RWPE2 (cell line): Measurements from ENCODE around the gene WNT3A.

Source experiments
- ATAC-seq: fragments of 200-7000 bp; cut with Tn5 transposase; 3 replicates; pipeline ENCODE4 v1.9.1; 2021; ENCODE audit warnings: low read depth
- DNase-seq: peaks from one replicate; pipeline ENCODE4 v3.0.0-alpha.2; 2020; ENCODE audit warnings: low spot score
- H3K27ac ChIP-seq: fragments of 450-650 bp; 2 replicates; pipeline ENCODE4 v1.5.1; 2017; ENCODE audit warnings: mild to moderate bottlenecking; ENCODE audit not compliant: poor library complexity, severe bottlenecking
- H3K27me3 ChIP-seq: fragments of 250-450 bp; sonication (Bioruptor Pico); 2 replicates; pipeline ENCODE4 v1.5.1; 2021; ENCODE audit warnings: mild to moderate bottlenecking, moderate library complexity; ENCODE audit not compliant: insufficient read depth, poor library complexity, severe bottlenecking
- H3K36me3 ChIP-seq: fragments of 250-450 bp; sonication (Bioruptor Pico); 2 replicates; pipeline ENCODE4 v1.5.1; 2020; ENCODE audit warnings: low read depth, mild to moderate bottlenecking, moderate library complexity
- H3K4me1 ChIP-seq: fragments of 250-450 bp; sonication (Bioruptor Pico); 2 replicates; pipeline ENCODE4 v1.5.1; 2021; ENCODE audit warnings: mild to moderate bottlenecking, moderate library complexity; ENCODE audit not compliant: insufficient read depth, poor library complexity, severe bottlenecking
- H3K4me3 ChIP-seq: fragments of 250-450 bp; sonication (Bioruptor Pico); 2 replicates; pipeline ENCODE4 v1.5.1; 2021; ENCODE audit warnings: mild to moderate bottlenecking, moderate library complexity; ENCODE audit not compliant: severe bottlenecking
- H3K9me3 ChIP-seq: fragments of 250-450 bp; sonication (Bioruptor Pico); 2 replicates; pipeline ENCODE4 v1.5.1; 2021; ENCODE audit warnings: mild to moderate bottlenecking, moderate library complexity; ENCODE audit not compliant: severe bottlenecking
- TF ChIP-seq, protein P1 (sequence below): fragments of 450-650 bp; IDR thresholded peaks from one replicate; pipeline ENCODE4 v1.5.1; 2017; ENCODE audit warnings: mild to moderate bottlenecking, moderate library complexity; ENCODE audit not compliant: poor library complexity, severe bottlenecking

WNT3A gene

DNA sequence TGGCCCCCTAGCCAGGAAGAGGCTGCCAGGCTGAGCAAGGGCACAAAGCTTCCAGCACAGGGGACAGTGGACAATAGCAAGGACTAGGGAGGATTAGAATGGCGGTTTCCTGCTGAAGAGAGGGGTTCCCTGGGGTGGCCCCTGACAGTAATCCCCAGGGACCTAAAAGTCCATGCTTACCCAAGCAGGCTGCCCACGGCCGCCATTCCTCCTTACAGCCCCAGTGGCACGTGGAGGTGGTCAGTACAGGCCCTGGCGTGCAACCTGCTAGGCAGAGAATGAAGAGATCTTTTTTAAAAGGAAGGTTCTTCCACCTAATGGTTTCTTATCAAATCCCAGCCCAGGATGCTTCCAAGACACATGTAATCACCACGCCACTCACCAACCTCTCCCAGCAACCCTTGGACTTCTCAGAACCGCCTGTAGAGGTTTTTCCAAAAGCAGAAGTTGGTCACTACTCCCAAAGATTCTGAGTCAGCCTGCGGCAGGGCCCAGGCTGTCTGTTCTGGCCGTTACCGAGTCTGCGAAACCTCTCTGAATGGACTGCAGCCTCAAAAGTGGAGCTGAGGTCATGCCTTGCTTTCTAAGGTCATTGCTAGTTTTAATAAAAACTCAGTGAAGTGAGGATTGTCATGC, 101.4 kb downstream of the WNT3A start:
- DNase-seq (no peak), ATAC-seq (no peak)
- Histone ChIP-seq H3K4me3 (peak overlapping the region; percentile 91), H3K4me1 (no peaks in the 10 kb centered on the region), H3K9me3 (no peaks in the 10 kb centered on the region), H3K27me3 (no peaks in the 10 kb centered on the region), H3K36me3 (no peaks in the 10 kb centered on the region), H3K27ac (no peak overlapping the region)
- TF ChIP-seq, protein P1, sequence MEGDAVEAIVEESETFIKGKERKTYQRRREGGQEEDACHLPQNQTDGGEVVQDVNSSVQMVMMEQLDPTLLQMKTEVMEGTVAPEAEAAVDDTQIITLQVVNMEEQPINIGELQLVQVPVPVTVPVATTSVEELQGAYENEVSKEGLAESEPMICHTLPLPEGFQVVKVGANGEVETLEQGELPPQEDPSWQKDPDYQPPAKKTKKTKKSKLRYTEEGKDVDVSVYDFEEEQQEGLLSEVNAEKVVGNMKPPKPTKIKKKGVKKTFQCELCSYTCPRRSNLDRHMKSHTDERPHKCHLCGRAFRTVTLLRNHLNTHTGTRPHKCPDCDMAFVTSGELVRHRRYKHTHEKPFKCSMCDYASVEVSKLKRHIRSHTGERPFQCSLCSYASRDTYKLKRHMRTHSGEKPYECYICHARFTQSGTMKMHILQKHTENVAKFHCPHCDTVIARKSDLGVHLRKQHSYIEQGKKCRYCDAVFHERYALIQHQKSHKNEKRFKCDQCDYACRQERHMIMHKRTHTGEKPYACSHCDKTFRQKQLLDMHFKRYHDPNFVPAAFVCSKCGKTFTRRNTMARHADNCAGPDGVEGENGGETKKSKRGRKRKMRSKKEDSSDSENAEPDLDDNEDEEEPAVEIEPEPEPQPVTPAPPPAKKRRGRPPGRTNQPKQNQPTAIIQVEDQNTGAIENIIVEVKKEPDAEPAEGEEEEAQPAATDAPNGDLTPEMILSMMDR = no peak

DNA sequence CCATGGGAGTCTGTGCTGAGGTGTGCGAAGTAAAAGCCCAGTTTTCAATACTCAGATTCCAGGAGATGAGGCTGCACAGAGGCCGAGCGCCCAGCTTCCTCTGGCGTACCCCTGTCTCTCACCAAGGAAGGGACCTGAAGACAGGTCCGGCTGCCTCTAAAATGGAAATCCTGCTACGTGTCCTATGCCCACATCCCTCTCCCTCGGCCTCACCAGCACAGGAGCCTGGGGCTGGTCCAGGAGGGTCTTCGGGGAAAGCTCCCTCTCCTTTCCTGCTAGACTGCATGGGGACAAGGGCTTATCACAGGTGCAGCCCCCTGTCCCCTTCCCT, 101.9 kb downstream of the WNT3A start:
- Histone ChIP-seq H3K4me3 (peak overlapping the region; percentile 91), H3K27ac (no peak overlapping the region), H3K27me3 (no peaks in the 10 kb centered on the region), H3K36me3 (no peaks in the 10 kb centered on the region), H3K9me3 (no peaks in the 10 kb centered on the region), H3K4me1 (no peaks in the 10 kb centered on the region)
- DNase-seq (no peak), ATAC-seq (no peak)
- TF ChIP-seq, protein P1 = no peak

DNA sequence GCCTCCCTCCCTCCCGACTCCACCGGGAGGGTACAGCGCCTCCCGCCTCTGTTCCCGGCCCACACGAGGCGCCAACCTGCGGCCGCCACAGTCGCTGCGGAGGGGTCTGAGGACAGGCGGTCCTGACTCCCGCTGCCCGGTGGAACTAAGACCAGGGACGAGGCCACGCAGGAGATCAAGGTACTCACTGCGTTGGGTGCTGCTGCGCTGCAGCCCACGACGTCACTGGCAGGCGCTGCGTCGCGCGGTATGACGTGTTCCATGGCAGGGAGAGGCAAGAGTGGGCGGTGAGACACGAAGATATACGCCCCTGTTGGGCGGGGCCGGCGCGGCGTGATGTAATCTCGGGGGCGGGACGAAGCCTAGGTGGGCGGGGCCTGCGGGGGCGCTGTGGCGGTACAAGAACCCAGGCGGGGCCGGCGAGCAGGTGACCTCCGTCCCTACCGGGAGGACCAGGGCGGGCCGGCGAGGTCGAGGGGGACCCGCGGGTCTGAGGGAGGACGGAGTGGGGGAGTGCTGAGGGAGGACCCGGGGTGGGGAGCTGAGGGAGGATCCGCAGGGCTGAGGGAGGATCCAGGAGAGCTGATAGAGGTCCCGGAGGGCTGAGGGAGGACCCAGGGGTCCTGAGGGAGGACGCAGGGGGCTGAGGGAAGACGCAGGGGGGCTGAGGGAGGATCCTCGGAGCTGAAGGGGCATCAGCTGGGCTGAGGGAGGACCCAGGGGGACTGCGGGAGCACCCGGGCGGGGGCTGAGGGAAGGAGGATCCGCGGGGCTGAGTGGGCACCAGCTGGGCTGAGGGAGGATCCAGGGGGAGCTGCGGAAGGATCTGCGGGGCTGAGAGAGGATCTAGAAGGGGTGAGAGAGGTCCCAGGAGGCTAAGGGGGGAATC, 102.5 kb downstream of the WNT3A start, which contains the start of gene MRPL55:
Gene MRPL55 (minus strand): TSS at position 227 of the 889 bp plus-strand sequence. CDS start 1,039 bp downstream, outside the sequence.
- no peaks in the 10 kb centered on the region for H3K9me3 ChIP-seq
- H3K36me3 ChIP-seq = no peaks in the 10 kb centered on the region

DNA sequence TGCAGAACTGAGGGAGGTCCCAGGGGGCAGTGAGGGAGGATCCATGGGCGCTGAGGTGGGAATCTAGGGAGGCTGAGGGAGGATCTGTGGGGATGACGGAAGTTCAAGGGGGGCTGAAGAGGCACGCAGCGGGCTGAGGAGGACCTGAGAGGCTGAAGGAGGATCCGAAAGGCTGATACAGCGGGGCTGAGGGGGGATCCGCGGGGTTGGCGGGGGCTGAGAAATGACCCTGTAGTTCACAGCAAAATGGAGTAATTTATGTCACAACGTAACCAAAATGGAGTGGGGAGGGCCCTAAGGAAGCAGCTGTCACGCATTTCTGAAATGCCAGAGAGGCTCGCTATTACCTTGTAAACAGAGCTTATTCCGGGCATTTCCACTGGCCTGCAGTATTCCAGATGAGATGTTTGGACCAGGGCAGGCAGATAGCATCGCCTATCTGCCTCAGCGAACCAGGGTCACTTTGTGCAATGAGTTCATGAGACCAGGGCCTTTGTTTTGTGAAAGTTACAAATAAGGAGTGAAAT, 103.2 kb downstream of the WNT3A start:
- Histone ChIP-seq H3K27me3 (no peaks in the 10 kb centered on the region), H3K27ac (peak overlapping the region; percentile 27), H3K4me3 (peak overlapping the region; percentile 91), H3K4me1 (no peaks in the 10 kb centered on the region), H3K9me3 (no peaks in the 10 kb centered on the region), H3K36me3 (no peaks in the 10 kb centered on the region)
- TF ChIP-seq, protein P1 = no peak
- ATAC-seq (peak; percentile 40; the same call in 1 of the 3 replicates), DNase-seq (no peak)

More for the DNA sequence above, 102.5 kb downstream of the WNT3A start, which contains the start of gene MRPL55:
- Histone ChIP-seq H3K4me1 (no peaks in the 10 kb centered on the region), H3K27me3 (no peaks in the 10 kb centered on the region), H3K27ac (peak within 1 kb of the TSS; percentile 27), H3K4me3 (peak within 1 kb of the TSS; percentile 91)
- ATAC-seq (peak; percentile 75), DNase-seq (no peak)
- TF ChIP-seq, protein P1 = no peak
